Spinal cord (tissue), 10 donors: ENCODE data around the gene PXDC1. TPM values are rescaled to one million over a fixed set of nuclear protein-coding genes. Genes with fewer than 3 reads are reported as not detected.
"Not testable (repeated sequence)": the region's sequence is repeated elsewhere in the genome, so short reads cannot be mapped to it uniquely, and the experiment has no call there.

ENCODE experiments used
- DNase-seq, 6 donors: peaks; one replicate each; pipeline versions ENCODE4 v3.0.0 to v3.0.0-alpha.2; 2013 to 2015; ENCODE audit warnings: low spot score in 6 of 6, low read depth in 4 of 6
- H3K27ac ChIP-seq: one replicate; pipeline ENCODE4 v1.5.1; 2013; ENCODE audit warnings: low read depth, low read length, control low read depth
- H3K27me3 ChIP-seq: one replicate; pipeline ENCODE4 v1.6.1; 2013; ENCODE audit warnings: low read length; ENCODE audit not compliant: control insufficient read depth, insufficient read depth
- H3K36me3 ChIP-seq: one replicate; pipeline ENCODE4 v1.6.1; 2013; ENCODE audit warnings: low read length; ENCODE audit not compliant: control insufficient read depth, insufficient read depth
- H3K4me1 ChIP-seq: one replicate; pipeline ENCODE4 v1.6.1; 2013; ENCODE audit warnings: low read length; ENCODE audit not compliant: control insufficient read depth, insufficient read depth
- H3K4me3 ChIP-seq: one replicate; pipeline ENCODE4 v1.5.1; 2013; ENCODE audit warnings: low read depth, low read length, control low read depth
- H3K9me3 ChIP-seq: one replicate; pipeline ENCODE4 v1.6.1; 2013; ENCODE audit warnings: low read length; ENCODE audit not compliant: control insufficient read depth, insufficient read depth
- WGBS: methylation state at CpG from one replicate; pipeline ENCODE4 v1.1.5; 2013; ENCODE audit warnings: missing lambda C conversion rate; ENCODE audit not compliant: insufficient coverage; 5-methylcytosine and 5-hydroxymethylcytosine counted together
- polyA plus RNA-seq, 2 donors: library from polyadenylated mRNA; unstranded; fragments of 120-200 nt; gene quantifications; one replicate each; pipeline ENCODE4 v1.2.1, GENCODE V29; 2013; ENCODE audit not compliant: insufficient read length in 2 of 2
- total RNA-seq, 2 donors: library from RNA; depleted of rRNA in 1 of 2; stranded (reverse); fragments of 120-200 nt in 1 of 2; fragments of >200 nt in 1 of 2; gene quantifications; one replicate each; pipeline versions ENCODE4 v1.2.3 to v1.2.4, GENCODE V29; 2013 to 2014
- donor health status: healthy.

Gene PXDC1
- total and polyA plus RNA-seq, 4 donors, result 14.4 to 30.7 (median 22.6) TPM

DNA sequence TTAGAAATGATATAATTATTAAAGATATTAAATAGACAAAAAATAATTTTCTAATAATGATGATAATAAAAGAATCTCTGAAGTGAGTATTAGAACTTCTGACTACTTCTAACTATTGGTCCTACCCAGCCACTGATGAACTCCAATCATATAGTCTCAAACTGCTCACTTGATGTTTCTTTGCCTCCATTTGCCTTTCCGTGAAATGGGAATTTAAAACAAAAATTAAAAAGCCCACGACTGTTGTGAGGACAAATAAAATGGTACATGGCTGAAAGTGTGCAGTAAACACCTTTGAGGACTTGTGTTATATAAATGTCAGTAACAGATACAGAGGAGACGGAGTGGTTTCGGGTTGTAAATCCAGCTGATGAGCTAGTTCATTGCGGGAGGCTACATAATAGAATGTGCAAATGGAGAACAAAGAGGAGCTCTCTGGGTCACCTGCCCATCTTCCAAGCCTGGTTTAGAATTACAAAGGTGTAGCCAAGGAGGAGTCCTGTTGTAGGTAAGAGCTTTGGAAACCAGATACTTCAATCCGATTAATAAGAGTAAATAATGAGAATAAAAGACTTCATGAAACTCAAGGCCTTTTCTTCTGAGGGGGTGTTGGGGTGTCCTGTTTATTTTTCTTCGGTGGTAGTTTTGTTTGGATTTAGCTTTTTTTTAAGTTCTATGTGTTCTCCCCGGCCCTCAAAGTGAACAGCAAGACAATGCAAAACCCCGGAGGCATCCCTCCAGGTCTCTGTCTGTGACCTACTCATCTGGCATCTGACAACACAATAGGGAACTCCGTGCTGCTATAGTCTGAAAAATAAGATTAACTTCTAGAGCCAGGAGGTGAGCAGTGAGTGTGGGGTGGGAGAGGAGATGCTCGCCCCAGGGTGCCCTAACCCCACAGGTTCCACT is 4.4 kb upstream of the PXDC1 start:
- Histone ChIP-seq H3K4me1 (peaks cover 11% of the 10 kb centered on the region), H3K27ac (no peak overlapping the region), H3K27me3 (no peaks in the 10 kb centered on the region), H3K4me3 (no peak overlapping the region), H3K9me3 (no peaks in the 10 kb centered on the region), H3K36me3 (no peaks in the 10 kb centered on the region)
- DNase-seq, result no peak
- 56% methylated on average over 5 of the region's 11 CpGs for WGBS

DNA sequence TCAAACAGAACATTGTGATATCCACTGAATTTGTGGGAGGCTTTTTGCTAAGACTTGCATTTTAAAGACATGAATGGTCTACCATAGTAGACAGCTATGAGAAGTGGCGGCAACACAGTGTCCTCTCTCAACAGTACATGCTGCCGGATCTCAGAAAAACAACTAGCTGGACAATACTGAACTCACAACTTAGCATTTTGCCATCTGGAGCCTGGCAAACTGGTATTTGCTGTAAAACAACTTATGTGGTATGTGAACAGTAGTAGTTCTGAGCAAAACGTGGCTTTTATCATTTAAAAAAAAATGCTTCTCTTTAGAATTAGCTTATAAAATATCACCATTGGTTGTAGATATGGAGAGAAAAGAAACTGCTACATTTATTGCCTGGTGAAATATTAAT is 3.3 kb upstream of the PXDC1 start:
- Histone ChIP-seq H3K36me3 (no peaks in the 10 kb centered on the region), H3K4me3 (no peak overlapping the region), H3K9me3 (no peaks in the 10 kb centered on the region), H3K27ac (no peak overlapping the region), H3K27me3 (no peaks in the 10 kb centered on the region), H3K4me1 (peaks cover 18% of the 10 kb centered on the region)
- DNase-seq, result no peak
- WGBS, result 94% methylated on average over 2 of the region's 3 CpGs

DNA sequence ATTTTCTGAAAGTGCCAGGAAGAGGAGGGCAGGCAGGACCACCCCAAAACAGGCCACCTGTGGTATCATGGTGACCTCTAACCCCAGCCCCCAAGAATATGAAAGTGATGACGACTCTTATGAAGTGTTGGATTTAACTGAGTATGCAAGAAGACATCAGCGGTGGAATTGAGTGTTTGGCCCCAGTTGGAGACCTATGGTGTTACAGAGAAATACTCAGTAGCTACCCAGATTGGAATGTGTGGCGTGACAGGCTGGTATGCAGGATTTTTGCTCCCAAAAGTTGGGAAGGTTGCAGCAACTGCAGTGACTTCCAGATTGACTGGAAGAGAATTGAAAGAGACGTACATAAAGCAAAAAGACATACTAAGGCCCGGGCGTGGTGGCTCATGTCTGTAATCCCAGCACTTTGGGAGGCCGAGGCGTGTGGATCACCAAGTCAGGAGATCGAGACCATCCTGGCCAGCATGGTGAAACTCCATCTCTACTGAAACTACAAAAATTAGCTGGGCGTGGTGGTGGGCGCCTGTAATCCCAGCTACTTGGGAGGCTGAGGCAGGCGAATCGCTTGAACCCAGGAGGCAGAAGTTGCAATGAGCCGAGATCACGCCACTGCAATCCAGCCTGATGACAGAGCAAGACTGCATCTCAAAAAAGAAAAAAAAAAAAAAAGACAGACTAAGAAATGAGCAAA is 2.7 kb upstream of the PXDC1 start:
- DNase-seq, H3K27ac ChIP-seq: not testable (repeated sequence)
- 97% methylated on average over 13 of the region's 15 CpGs for WGBS

DNA sequence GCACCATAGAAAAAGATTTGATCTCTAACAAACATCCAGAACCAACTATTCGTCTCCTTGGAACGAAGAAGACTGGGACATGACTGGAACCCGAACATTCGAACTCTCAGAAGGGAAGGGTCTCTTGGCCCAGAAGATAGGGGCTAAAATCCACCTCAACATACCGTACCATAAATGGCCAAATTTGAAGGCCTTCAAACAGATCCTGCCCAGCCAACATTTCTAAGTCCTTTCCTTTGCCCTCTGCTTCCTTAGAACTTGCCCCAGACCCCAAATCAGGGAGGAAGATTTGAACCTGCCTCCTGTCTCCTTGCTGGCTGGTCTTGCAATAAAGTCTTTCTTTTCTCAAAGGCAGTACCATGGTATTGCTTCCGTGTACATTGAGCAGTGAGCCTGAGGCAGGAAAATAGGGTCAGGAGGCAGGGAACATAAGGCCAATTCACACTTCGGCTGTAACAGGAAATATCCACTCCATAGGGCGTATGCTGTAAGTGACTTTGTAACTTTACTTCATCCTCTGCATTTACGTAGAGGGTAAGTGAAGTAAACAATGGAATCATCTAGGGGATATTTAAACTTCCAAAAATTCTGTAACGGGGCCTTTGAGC is 1.8 kb upstream of the PXDC1 start:
- Histone ChIP-seq H3K4me1 (peaks cover 30% of the 10 kb centered on the region), H3K9me3 (no peaks in the 10 kb centered on the region), H3K27ac (no peak overlapping the region), H3K27me3 (no peaks in the 10 kb centered on the region), H3K4me3 (no peak overlapping the region), H3K36me3 (no peaks in the 10 kb centered on the region)
- WGBS, result 98% methylated on average over 6 of the region's 10 CpGs
- no peak for DNase-seq

More for the DNA sequence above, 2.7 kb upstream of the PXDC1 start:
- H3K27me3 ChIP-seq, H3K4me3 ChIP-seq, H3K36me3 ChIP-seq, H3K9me3 ChIP-seq: not testable (repeated sequence)
- H3K4me1 ChIP-seq, result peaks cover 24% of the 10 kb centered on the region

DNA sequence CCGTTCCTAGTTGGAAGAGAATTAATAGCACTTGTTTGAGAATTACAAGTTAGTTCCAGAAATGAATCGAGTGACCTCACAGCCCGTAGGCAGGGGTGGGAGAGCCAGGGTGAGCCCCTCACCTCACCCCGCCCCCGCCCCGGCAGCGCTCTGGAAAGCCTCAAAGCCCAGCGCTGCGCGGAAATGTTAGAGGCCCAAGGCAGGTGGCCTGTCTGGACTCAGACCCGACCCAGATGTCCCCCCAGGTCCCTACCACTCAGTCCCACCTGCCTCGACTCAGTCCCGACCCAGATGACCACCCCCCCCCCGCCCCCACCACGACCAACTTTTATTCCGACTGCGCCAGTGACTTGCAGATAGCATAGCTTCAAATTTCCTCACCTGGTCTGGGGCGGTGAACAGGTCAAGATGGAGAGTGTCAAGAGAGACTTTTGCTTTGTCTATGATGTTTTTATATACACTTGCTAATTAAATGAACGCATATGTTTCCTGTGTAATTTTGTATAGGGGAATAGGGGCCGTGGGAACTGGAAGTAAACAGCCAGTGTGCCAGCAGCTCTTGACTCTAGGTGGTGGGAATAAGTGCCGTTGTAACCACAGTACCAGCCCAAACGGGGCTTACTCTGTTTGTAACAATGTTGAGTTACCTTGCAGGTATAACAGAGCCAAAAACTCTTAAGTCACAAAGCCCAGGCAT is 1.2 kb upstream of the PXDC1 start:
- Histone ChIP-seq H3K4me3 (peak overlapping the region; percentile 48), H3K9me3 (no peaks in the 10 kb centered on the region), H3K27me3 (no peaks in the 10 kb centered on the region), H3K36me3 (no peaks in the 10 kb centered on the region), H3K4me1 (peaks cover 34% of the 10 kb centered on the region), H3K27ac (peak overlapping the region; percentile 81)
- WGBS, result 17% methylated on average over 12 of the region's 22 CpGs
- no peak for DNase-seq

DNA sequence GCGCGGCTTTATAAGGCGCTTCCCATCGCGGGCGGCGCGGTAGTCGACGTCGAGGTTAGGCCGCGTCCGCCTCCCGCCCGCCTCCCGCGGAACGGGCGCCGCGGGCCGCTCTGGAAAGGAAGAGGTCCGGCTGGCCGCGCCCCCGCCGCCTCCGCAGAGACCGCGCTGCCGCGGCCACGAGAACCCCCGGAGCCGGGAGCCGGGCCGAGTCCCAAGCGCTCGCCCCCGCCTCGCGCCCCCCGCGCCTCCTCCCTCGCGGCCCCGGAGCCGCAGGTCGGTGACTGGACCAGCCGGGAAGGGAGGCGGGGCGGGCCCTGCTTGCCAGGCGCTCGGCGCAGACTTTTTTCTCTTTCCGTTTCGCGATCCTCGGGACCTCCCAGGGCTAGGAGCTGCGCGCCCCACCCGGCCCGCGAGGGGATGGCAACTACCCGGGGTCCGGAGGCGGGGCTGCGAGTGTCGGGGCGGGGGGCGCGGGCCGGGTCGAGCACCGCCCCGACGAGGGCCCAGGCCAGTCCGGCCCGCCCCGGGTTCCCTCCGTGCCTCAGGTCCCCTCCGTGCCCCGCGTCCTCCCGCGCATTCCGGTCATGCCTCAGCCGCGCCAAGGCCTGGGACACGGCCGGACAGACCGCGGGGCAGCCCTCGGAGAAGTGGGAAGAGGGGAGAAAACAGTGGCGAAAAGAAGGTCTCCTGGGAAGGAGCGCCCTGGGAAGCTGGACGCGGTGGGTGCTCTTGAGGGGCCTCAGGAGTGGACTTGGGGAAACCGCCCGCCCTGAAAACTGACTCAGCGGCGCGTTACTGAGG is 417 bp upstream of the PXDC1 start:
- H3K27ac ChIP-seq, result peak overlapping the region; percentile 81
- peak overlapping the region; percentile 54 for H3K4me3 ChIP-seq
- peak in 5 of 6 donors; percentile 48 to 92 (median 62) for DNase-seq
- H3K36me3 ChIP-seq, result no peaks in the 10 kb centered on the region
- H3K4me1 ChIP-seq, result peaks cover 36% of the 10 kb centered on the region
- no peaks in the 10 kb centered on the region for H3K27me3 ChIP-seq
- WGBS, result under 1% methylated on average over 101 of the region's 104 CpGs
- no peaks in the 10 kb centered on the region for H3K9me3 ChIP-seq

DNA sequence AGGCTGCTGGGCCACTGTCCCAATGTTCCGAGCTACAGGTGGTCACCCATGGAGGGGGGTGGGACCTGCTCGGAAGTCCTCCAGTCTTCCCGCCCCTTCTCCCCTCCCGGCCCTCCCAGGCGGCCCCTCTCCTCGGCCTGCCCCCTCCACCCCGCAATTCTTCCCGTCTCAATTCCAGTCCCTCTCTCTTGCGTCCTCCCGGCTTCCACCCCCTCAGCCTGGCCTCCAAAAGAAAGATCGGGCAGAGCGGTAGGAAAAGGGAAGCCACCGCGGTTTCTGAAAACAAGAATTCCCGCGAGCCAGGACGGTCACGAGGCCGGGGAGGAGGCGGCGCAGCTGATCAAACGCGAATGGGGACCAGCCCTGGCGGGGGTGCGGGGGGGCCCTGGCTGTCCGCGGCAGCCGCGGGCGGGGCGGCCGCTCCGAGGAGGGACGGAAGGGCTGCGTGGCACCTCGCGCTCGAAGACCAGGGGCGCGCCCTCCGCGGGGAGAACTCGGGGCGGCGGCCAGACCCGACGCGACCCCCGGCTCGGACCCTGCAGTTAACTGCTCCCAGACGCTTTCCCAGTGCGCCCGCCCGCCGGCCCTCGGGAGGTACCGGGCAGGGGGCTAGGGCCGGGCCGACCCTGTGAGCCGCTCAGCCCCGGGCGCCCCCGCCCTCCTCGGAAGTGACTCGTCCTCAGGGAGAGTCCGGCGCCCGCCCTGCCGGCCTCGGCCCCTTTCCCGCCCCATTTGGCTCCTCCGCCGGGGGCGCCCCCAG is 1.0 kb downstream of the PXDC1 start:
- peak in 3 of 6 donors; percentile 36 to 84 (median 69) for DNase-seq
- Histone ChIP-seq H3K27ac (peak overlapping the region; percentile 86), H3K9me3 (no peaks in the 10 kb centered on the region), H3K27me3 (no peaks in the 10 kb centered on the region), H3K4me1 (peaks cover 43% of the 10 kb centered on the region), H3K36me3 (peaks cover 7% of the 10 kb centered on the region), H3K4me3 (peak overlapping the region; percentile 54)
- under 1% methylated on average over 71 of the region's 74 CpGs for WGBS

DNA sequence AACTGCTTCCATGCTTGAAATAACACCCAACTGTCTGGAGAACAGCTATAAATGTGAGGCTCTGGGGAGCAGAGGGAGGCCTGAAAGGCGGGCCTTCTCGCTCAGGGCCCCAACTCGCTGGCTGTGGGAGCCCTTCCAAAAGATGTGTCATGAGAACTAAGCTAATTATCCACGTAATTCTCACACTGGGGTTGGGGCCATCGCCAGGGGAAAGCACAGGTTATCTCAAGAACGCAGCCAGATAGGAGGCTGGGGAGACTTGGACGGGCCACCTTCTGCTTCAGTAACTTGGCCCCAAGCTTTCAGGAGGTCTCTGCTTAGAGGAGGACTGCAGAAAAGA is 1.6 kb downstream of the PXDC1 start:
- peak overlapping the region; percentile 54 for H3K4me3 ChIP-seq
- peaks cover 45% of the 10 kb centered on the region for H3K4me1 ChIP-seq
- peak overlapping the region; percentile 86 for H3K27ac ChIP-seq
- H3K36me3 ChIP-seq, result peaks cover 7% of the 10 kb centered on the region
- WGBS, result 38% methylated on average over 7 of the region's 7 CpGs
- no peaks in the 10 kb centered on the region for H3K9me3 ChIP-seq
- H3K27me3 ChIP-seq, result no peaks in the 10 kb centered on the region
- DNase-seq, result peak in 3 of 6 donors; percentile 22 to 71 (median 25)
